ES-I3 (cell line): Measurements from ENCODE around the gene CDC26.
A peak's percentile ranks its signal among the peaks of the same experiment; 100 is the strongest.
"Not testable (repeated sequence)": the region's sequence is repeated elsewhere in the genome, so short reads cannot be mapped to it uniquely, and the experiment has no call there.

Source experiments
- H3K36me3 ChIP-seq: 2 replicates; pipeline ENCODE4 v1.6.1; 2013; ENCODE audit warnings: mild to moderate bottlenecking, low read length, control low read depth, moderate library complexity; ENCODE audit not compliant: insufficient read depth
- H3K4me1 ChIP-seq: 2 replicates; pipeline ENCODE4 v1.6.1; 2013; ENCODE audit warnings: mild to moderate bottlenecking, control low read depth, low read length; ENCODE audit not compliant: insufficient read depth
- H3K9ac ChIP-seq: 2 replicates; pipeline ENCODE4 v1.6.1; 2013; ENCODE audit warnings: low read depth, mild to moderate bottlenecking, low read length, moderate library complexity
- H3K9me3 ChIP-seq: 2 replicates; pipeline ENCODE4 v1.6.1; 2013; ENCODE audit warnings: mild to moderate bottlenecking, low read length, moderate library complexity; ENCODE audit not compliant: control insufficient read depth, insufficient read depth

The CDC26 gene

GRCh38 chr9:113301548-113301947 lies 26.2 kb upstream of the CDC26 start:
- no peaks in the 10 kb centered on the region for H3K36me3 ChIP-seq
- H3K9me3 ChIP-seq: no peaks in the 10 kb centered on the region
- H3K4me1 ChIP-seq: peaks cover 2% of the 10 kb centered on the region; the same call in 1 of the 2 replicates
- H3K9ac ChIP-seq: no peak overlapping the region

- H3K36me3 ChIP-seq: no peaks in the 10 kb centered on the region
- H3K9ac ChIP-seq: no peak overlapping the region
- peaks cover 2% of the 10 kb centered on the region; the same call in 1 of the 2 replicates for H3K4me1 ChIP-seq
- no peaks in the 10 kb centered on the region for H3K9me3 ChIP-seq
Measured at GRCh38 chr9:113299800-113300292, 24.5 kb upstream of the CDC26 start.

GRCh38 chr9:113298924-113299770 lies 23.8 kb upstream of the CDC26 start:
- H3K9me3 ChIP-seq: no peaks in the 10 kb centered on the region
- no peaks in the 10 kb centered on the region for H3K36me3 ChIP-seq
- peaks cover 2% of the 10 kb centered on the region; the same call in 1 of the 2 replicates for H3K4me1 ChIP-seq
- no peak overlapping the region for H3K9ac ChIP-seq

GRCh38 chr9:113298311-113298710 lies 22.9 kb upstream of the CDC26 start:
- Histone ChIP-seq H3K36me3 (no peaks in the 10 kb centered on the region), H3K4me1 (peaks cover 2% of the 10 kb centered on the region; the same call in 1 of the 2 replicates), H3K9ac (no peak overlapping the region), H3K9me3 (no peaks in the 10 kb centered on the region)

- H3K9me3 ChIP-seq: no peaks in the 10 kb centered on the region
- H3K9ac ChIP-seq: no peak overlapping the region
- no peaks in the 10 kb centered on the region; the same call in 1 of the 2 replicates for H3K36me3 ChIP-seq
- H3K4me1 ChIP-seq: peaks cover 2% of the 10 kb centered on the region; the same call in 1 of the 2 replicates
Measured at GRCh38 chr9:113296796-113297558, 21.6 kb upstream of the CDC26 start.

GRCh38 chr9:113296247-113296646 lies 20.9 kb upstream of the CDC26 start:
- H3K9ac ChIP-seq, H3K9me3 ChIP-seq, H3K4me1 ChIP-seq, H3K36me3 ChIP-seq: not testable (repeated sequence)

- peaks cover 24% of the 10 kb centered on the region for H3K36me3 ChIP-seq
- no peaks in the 10 kb centered on the region for H3K4me1 ChIP-seq
- no peaks in the 10 kb centered on the region for H3K9me3 ChIP-seq
- H3K9ac ChIP-seq: no peak overlapping the region
Measured at GRCh38 chr9:113293285-113293878, 18.0 kb upstream of the CDC26 start.

GRCh38 chr9:113290052-113290607 lies 14.8 kb upstream of the CDC26 start:
- Histone ChIP-seq H3K9me3 (no peaks in the 10 kb centered on the region), H3K4me1 (no peaks in the 10 kb centered on the region), H3K36me3 (peaks cover 49% of the 10 kb centered on the region), H3K9ac (no peak overlapping the region)

- Histone ChIP-seq H3K9me3 (no peaks in the 10 kb centered on the region), H3K4me1 (no peaks in the 10 kb centered on the region), H3K36me3 (peaks cover 60% of the 10 kb centered on the region), H3K9ac (no peak overlapping the region)
Measured at GRCh38 chr9:113289091-113289490, 13.7 kb upstream of the CDC26 start.

GRCh38 chr9:113281356-113281755 lies 6.0 kb upstream of the CDC26 start:
- peaks cover 64% of the 10 kb centered on the region for H3K36me3 ChIP-seq
- peaks cover 1% of the 10 kb centered on the region; the same call in 1 of the 2 replicates for H3K4me1 ChIP-seq
- no peak overlapping the region for H3K9ac ChIP-seq
- H3K9me3 ChIP-seq: no peaks in the 10 kb centered on the region

GRCh38 chr9:113278840-113279239 lies 3.5 kb upstream of the CDC26 start:
- H3K4me1 ChIP-seq: peaks cover 4% of the 10 kb centered on the region; the same call in 1 of the 2 replicates
- no peaks in the 10 kb centered on the region for H3K9me3 ChIP-seq
- no peak overlapping the region for H3K9ac ChIP-seq
- peaks cover 43% of the 10 kb centered on the region for H3K36me3 ChIP-seq

GRCh38 chr9:113274474-113275156 lies 757 bp downstream of the CDC26 start:
- peaks cover 27% of the 10 kb centered on the region for H3K36me3 ChIP-seq
- H3K9ac ChIP-seq: peak overlapping the region; percentile 82
- no peaks in the 10 kb centered on the region for H3K9me3 ChIP-seq
- H3K4me1 ChIP-seq: peaks cover 4% of the 10 kb centered on the region; the same call in 1 of the 2 replicates

GRCh38 chr9:113269871-113270270 lies 5.5 kb downstream of the CDC26 start:
- H3K9ac ChIP-seq: no peak overlapping the region
- H3K36me3 ChIP-seq: peaks cover 8% of the 10 kb centered on the region
- no peaks in the 10 kb centered on the region; the same call in 1 of the 2 replicates for H3K4me1 ChIP-seq
- H3K9me3 ChIP-seq: no peaks in the 10 kb centered on the region
